Chondrocyte (in vitro differentiated cells): ENCODE measurements around the gene CELSR2. TPM values are rescaled to one million over a fixed set of nuclear protein-coding genes. Genes with fewer than 3 reads are reported as not detected.

Experiments
- DNase-seq: peaks from one replicate; pipeline ENCODE4 v3.0.0; 2021; ENCODE audit warnings: mixed read lengths, low spot score
- H3K27ac Mint-ChIP-seq: one replicate; pipeline ENCODE4 v1.8.0; 2021; ENCODE audit warnings: mild to moderate bottlenecking, moderate library complexity, mixed read lengths; ENCODE audit not compliant: unreplicated experiment
- H3K27me3 Mint-ChIP-seq: 2 replicates; pipeline ENCODE4 v1.8.0; 2021; ENCODE audit warnings: low read depth, mixed read lengths
- H3K36me3 Mint-ChIP-seq: 2 replicates; pipeline ENCODE4 v1.8.0; 2021; ENCODE audit warnings: low read depth, mixed read lengths
- H3K4me1 Mint-ChIP-seq: 2 replicates; pipeline ENCODE4 v1.8.0; 2021; ENCODE audit warnings: low read depth, mild to moderate bottlenecking, mixed read lengths
- H3K4me3 Mint-ChIP-seq: one replicate; pipeline ENCODE4 v1.8.0; 2021; ENCODE audit warnings: mild to moderate bottlenecking, moderate library complexity, mixed read lengths; ENCODE audit not compliant: unreplicated experiment
- H3K9me3 Mint-ChIP-seq: 2 replicates; pipeline ENCODE4 v1.8.0; 2021; ENCODE audit warnings: low read depth, mixed read lengths
- CTCF ChIP-seq: fragments of 200-600 bp; sonication (generic); IDR thresholded peaks from 2 replicates; pipeline ENCODE4 v1.5.0; 2021; ENCODE audit warnings: antibody characterized with exemption, mild to moderate bottlenecking, moderate library complexity
- total RNA-seq: library from RNA; stranded (reverse); gene quantifications from 3 replicates; pipeline ENCODE4 v1.2.1, GENCODE V29; 2021

CELSR2 gene
- total RNA-seq, 1 donor from 2014 or later: 10.3 TPM

GRCh38 chr1:109243860-109244552, 5.3 kb upstream of the CELSR2 start:
- H3K27me3 Mint-ChIP-seq: no peaks in the 10 kb centered on the region
- no peak for TF ChIP-seq CTCF
- H3K4me3 Mint-ChIP-seq: no peak overlapping the region
- no peak overlapping the region for H3K27ac Mint-ChIP-seq
- peaks cover 40% of the 10 kb centered on the region for H3K4me1 Mint-ChIP-seq
- peaks cover 4% of the 10 kb centered on the region for H3K36me3 Mint-ChIP-seq
- DNase-seq: no peak
- no peaks in the 10 kb centered on the region for H3K9me3 Mint-ChIP-seq

GRCh38 chr1:109246141-109246551, 3.2 kb upstream of the CELSR2 start:
- no peaks in the 10 kb centered on the region for H3K27me3 Mint-ChIP-seq
- TF ChIP-seq CTCF: no peak
- no peak overlapping the region for H3K27ac Mint-ChIP-seq
- no peak for DNase-seq
- no peaks in the 10 kb centered on the region for H3K36me3 Mint-ChIP-seq
- no peaks in the 10 kb centered on the region for H3K9me3 Mint-ChIP-seq
- peaks cover 23% of the 10 kb centered on the region for H3K4me1 Mint-ChIP-seq
- no peak overlapping the region for H3K4me3 Mint-ChIP-seq

- no peak for TF ChIP-seq CTCF
- DNase-seq: peak; percentile 56
- Mint-ChIP-seq H3K27ac (no peak overlapping the region), H3K36me3 (no peaks in the 10 kb centered on the region), H3K27me3 (no peaks in the 10 kb centered on the region), H3K4me3 (no peak overlapping the region), H3K9me3 (no peaks in the 10 kb centered on the region), H3K4me1 (peaks cover 11% of the 10 kb centered on the region)
These were observed 1.7 kb upstream of the CELSR2 start for GRCh38 chr1:109247401-109248365.

GRCh38 chr1:109248444-109248796, 919 bp upstream of the CELSR2 start:
- Mint-ChIP-seq H3K4me1 (peaks cover 17% of the 10 kb centered on the region), H3K4me3 (no peak overlapping the region), H3K36me3 (no peaks in the 10 kb centered on the region), H3K27me3 (no peaks in the 10 kb centered on the region), H3K9me3 (no peaks in the 10 kb centered on the region), H3K27ac (no peak overlapping the region)
- DNase-seq: peak; percentile 57
- no peak for TF ChIP-seq CTCF

GRCh38 chr1:109249654-109250401, 489 bp downstream of the CELSR2 start:
- Mint-ChIP-seq H3K9me3 (no peaks in the 10 kb centered on the region), H3K27me3 (no peaks in the 10 kb centered on the region), H3K27ac (no peak overlapping the region), H3K36me3 (no peaks in the 10 kb centered on the region), H3K4me1 (peaks cover 31% of the 10 kb centered on the region), H3K4me3 (peak overlapping the region; percentile 61)
- no peak for TF ChIP-seq CTCF
- DNase-seq: peak; percentile 72
